Spleen (tissue), 7 donors: ENCODE data around the gene PNPLA2.

Experiments used
- POLR2A ChIP-seq, 3 donors: fragments of 450-650 bp; IDR thresholded peaks; one replicate each; pipeline ENCODE4 v1.5.1; 2017; ENCODE audit warnings: antibody characterized with exemption in 3 of 3, mild to moderate bottlenecking in 1 of 3
- POLR2AphosphoS5 ChIP-seq, 3 donors: sonication (generic); formaldehyde crosslinking; IDR thresholded peaks; one replicate each; pipeline ENCODE4 v1.5.1; 2017; ENCODE audit warnings: antibody characterized with exemption in 3 of 3
- TF ChIP-seq, protein P1 (sequence below), 11 experiments: fragments of 200-600 bp in 7 of 11; fragments of 450-650 bp in 4 of 11; sonication (generic) in 4 of 11; IDR thresholded peaks in 8 of 11; conservative IDR thresholded peaks in 3 of 11; 1 replicate in 7 of 11; 2 replicates in 4 of 11; pipeline versions ENCODE4 v1.4.0 to v1.8.0; 2016 to 2021; ENCODE audit warnings: antibody characterized with exemption in 11 of 11, inconsistent platforms in 4 of 11, mild to moderate bottlenecking in 1 of 11
- donor health status: DM: no; HTN: no; CAD: no; lungs with moderate emphysema.
- donor health status: DM: no; HTN: no; CAD: no.
- donor health status: DM: no; HTN: no; CAD: no.

DNA sequence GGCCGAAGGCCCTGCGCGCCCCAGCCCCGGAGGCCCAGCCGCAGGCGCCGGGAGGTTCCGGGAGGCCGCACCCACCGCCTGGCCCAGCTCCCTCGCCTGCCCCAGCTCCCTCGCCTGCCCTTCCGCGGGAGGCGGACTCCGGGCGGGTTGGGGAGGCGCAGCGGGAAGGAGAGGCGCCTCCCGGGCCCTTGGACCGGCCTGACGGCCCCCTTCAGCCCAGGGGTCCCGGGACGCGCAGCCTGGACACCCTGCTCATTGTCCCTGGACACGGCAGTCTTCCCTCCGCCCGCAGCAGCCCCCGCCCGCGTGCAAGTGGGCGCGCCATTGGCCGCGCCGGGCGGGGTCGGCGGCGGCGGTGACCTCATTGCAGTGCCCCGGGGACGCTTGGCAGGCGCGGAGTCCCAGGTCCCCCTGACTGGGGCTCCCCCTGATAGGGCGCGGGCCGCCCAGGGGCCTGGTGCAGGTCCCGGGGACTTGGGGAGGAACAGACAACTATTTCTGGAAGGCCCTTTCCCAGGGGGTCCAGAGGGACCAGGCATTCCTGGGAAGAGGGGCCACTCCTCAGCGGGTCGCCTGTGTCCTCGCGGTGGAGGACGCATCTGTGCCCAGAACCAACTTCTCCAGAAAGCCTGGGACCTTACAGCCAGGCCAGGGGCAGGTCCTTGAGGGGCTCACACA is 14.5 kb downstream of the PNPLA2 start:
- TF ChIP-seq, protein P1, sequence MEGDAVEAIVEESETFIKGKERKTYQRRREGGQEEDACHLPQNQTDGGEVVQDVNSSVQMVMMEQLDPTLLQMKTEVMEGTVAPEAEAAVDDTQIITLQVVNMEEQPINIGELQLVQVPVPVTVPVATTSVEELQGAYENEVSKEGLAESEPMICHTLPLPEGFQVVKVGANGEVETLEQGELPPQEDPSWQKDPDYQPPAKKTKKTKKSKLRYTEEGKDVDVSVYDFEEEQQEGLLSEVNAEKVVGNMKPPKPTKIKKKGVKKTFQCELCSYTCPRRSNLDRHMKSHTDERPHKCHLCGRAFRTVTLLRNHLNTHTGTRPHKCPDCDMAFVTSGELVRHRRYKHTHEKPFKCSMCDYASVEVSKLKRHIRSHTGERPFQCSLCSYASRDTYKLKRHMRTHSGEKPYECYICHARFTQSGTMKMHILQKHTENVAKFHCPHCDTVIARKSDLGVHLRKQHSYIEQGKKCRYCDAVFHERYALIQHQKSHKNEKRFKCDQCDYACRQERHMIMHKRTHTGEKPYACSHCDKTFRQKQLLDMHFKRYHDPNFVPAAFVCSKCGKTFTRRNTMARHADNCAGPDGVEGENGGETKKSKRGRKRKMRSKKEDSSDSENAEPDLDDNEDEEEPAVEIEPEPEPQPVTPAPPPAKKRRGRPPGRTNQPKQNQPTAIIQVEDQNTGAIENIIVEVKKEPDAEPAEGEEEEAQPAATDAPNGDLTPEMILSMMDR (IDR thresholded peaks at IDR 0.05 in 8 of 11, conservative IDR thresholded peaks at IDR 0.05 in 3 of 11), result peak in 1 of 11 experiments; percentile 2
- TF ChIP-seq POLR2AphosphoS5 (IDR thresholded peaks at IDR 0.05) (peak in 2 of 3 donors; percentile 24 to 67), POLR2A (IDR thresholded peaks at IDR 0.05) (no peak)
